22Rv1 (cell line): ENCODE measurements around the gene CSDE1.
"Not testable (repeated sequence)": the region's sequence is repeated elsewhere in the genome, so short reads cannot be mapped to it uniquely, and the experiment has no call there.

Experiments used
- H3K27ac ChIP-seq: fragments of 450-650 bp; 2 replicates; pipeline ENCODE4 v1.5.1; 2017
- ZFX ChIP-seq: fragments of 450-650 bp; IDR thresholded peaks from 2 replicates; pipeline ENCODE4 v1.6.1; 2017; ENCODE audit warnings: antibody characterized with exemption, borderline replicate concordance
- TF ChIP-seq, protein P1 (sequence below): fragments of 450-650 bp; IDR thresholded peaks from 2 replicates; pipeline ENCODE4 v1.5.1; 2017; ENCODE audit warnings: mild to moderate bottlenecking

The CSDE1 gene

DNA sequence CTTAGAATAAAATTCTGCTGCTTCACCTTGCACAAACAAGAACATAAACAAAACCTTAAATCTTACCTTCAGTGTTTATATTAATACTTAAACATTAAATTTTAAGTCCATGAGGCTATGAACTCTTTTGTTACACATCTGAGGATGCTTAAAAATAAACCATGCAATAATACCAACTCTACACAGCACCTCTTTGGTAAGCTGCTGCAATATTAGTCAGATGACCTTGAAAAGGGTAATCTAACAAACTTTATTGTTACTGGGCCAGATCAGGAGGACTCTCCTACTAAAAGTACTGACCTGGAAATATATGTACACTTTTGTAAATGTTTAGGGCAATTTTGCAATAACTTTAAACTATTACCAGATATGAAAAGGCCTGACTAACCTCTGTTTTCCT, 21.9 kb upstream of the CSDE1 start:
- no peak for TF ChIP-seq ZFX
- TF ChIP-seq, protein P1, sequence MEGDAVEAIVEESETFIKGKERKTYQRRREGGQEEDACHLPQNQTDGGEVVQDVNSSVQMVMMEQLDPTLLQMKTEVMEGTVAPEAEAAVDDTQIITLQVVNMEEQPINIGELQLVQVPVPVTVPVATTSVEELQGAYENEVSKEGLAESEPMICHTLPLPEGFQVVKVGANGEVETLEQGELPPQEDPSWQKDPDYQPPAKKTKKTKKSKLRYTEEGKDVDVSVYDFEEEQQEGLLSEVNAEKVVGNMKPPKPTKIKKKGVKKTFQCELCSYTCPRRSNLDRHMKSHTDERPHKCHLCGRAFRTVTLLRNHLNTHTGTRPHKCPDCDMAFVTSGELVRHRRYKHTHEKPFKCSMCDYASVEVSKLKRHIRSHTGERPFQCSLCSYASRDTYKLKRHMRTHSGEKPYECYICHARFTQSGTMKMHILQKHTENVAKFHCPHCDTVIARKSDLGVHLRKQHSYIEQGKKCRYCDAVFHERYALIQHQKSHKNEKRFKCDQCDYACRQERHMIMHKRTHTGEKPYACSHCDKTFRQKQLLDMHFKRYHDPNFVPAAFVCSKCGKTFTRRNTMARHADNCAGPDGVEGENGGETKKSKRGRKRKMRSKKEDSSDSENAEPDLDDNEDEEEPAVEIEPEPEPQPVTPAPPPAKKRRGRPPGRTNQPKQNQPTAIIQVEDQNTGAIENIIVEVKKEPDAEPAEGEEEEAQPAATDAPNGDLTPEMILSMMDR = no peak
- H3K27ac ChIP-seq = peak overlapping the region; percentile 90

DNA sequence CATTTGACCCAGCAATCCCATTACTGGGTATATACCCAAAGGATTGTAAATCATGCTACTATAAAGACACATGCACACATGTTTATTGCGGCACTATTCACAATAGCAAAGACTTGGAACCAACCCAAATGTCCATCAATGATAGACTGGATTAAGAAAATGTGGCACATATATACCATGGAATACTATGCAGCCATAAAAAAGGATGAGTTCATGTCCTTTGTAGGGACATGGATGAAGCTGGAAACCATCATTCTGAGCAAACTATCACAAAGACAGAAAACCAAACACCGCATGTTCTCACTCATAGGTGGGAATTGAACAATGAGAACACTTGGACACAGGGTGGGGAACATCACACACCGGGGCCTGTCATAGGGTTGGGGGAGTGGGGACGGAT, 18.9 kb upstream of the CSDE1 start:
- H3K27ac ChIP-seq = not testable (repeated sequence)

DNA sequence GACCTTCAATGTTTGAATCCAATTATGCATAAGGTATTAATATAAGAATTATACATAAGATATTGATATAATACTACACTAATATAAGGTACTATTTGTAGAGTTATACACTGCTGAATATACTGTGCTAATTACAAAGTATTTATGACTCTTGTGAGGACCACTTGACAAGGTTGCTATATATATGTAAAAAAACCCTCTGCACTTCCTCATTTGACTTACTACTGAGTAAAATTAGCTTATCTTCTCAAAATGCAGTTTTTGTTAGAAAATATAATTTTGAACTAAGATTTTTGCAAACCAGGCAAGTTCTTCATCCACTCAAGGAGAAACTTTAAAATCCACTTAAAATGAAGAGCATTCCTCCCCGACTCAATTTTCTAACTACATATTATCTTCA, 14.2 kb upstream of the CSDE1 start:
- TF ChIP-seq, protein P1 = no peak
- TF ChIP-seq ZFX = no peak
- no peak overlapping the region for H3K27ac ChIP-seq

GRCh38 chr1:114770989-114771388, 13.2 kb upstream of the CSDE1 start:
- no peak overlapping the region for H3K27ac ChIP-seq
- no peak for TF ChIP-seq ZFX
- TF ChIP-seq, protein P1 = no peak

DNA sequence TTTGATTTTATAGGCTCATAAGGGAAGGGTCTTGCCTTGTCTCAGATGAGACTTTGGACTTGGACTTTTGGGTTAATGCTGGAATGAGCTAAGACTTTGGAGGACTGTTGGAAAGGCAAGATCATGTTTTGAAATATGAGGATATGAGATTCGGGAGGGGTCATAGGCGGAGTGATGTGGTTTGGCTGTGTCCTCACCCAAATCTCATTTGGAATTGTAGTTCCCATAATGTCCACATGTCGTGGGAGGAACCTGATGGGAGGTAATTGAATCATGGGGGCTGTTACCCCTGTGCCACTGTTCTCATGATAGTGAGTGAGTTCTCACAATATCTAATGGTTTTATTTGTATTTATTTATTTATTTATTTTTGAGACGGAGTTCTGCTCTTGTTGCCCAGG, 6.9 kb upstream of the CSDE1 start:
- no peak for TF ChIP-seq ZFX
- TF ChIP-seq, protein P1 = 0 out of 2 replicates have a peak, but pooled peaks have one; percentile 13
- H3K27ac ChIP-seq = no peak overlapping the region

DNA sequence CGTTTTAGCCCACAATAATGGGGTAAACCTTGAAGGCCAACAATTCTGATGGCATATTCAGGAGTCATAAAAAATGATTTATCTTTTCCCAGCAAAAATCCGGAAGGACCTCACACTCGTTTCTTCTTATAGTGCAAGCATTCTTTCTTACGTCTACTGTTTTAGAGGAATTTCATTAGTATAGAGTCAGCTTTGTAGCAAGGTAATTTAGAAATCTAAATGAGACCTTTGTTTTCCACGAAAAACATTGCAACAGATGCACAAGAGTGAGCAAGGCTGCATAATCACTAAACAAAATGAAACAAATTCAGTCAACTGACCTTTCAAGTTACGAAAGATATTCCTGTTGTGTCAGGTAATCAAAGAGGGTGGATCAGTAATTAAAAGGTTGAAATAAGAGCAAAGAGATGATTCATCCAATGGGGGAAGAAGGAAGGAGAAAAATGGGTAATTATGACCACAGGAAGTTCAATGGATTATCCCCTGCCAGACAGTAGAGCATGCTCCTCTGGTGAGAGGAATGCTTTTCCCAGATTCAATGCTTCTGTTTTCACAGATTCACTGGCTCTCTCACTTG, 560 bp upstream of the CSDE1 start:
- TF ChIP-seq ZFX = no peak
- TF ChIP-seq, protein P1 = no peak
- H3K27ac ChIP-seq = peak overlapping the region; percentile 86

DNA sequence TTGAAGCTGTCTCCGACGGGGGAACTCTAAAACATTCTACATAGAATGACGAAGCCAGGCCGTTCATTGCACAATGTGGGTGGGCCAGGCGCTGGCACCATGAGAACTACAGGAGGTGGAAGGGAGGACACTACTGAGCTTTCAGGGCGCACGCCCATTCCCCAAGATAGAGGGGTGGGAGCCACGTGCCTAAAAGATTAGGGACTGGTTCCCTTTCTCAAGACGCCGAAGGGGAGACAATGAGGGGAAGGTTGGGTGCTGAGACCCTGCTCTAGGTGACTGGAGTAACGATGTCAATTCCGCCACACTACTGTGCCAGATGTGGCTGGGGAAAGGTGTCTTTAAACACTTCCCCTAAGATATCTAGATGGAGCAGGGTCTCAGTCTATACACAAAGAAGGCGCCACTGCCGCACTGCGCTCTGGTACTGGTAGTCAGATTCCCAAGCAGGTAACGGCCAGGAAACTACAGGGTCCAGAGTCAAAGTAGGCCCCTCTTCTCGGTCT, 782 bp downstream of the CSDE1 start:
- TF ChIP-seq, protein P1 = no peak
- no peak for TF ChIP-seq ZFX

More for the DNA sequence above, 782 bp downstream of the CSDE1 start:
- peak overlapping the region; percentile 86 for H3K27ac ChIP-seq
